Thyroid gland (tissue), 4 donors: Measurements from ENCODE around the gene CDC123. TPM values are rescaled to one million over a fixed set of nuclear protein-coding genes. Genes with fewer than 3 reads are reported as not detected.

Experiments used
- DNase-seq, 2 donors: peaks; one replicate each; pipeline ENCODE4 v3.0.0-alpha.2; 2019
- H3K27ac ChIP-seq, 3 donors: fragments of 200-600 bp; sonication (generic); 1 replicate in 2 of 3; 2 replicates in 1 of 3; pipeline ENCODE4 v1.5.1; 2016 to 2019; ENCODE audit warnings: mild to moderate bottlenecking in 1 of 3, moderate library complexity in 1 of 3
- H3K27me3 ChIP-seq: fragments of 200-600 bp; sonication (generic); one replicate; pipeline ENCODE4 v1.5.1; 2019
- H3K36me3 ChIP-seq, 2 donors: fragments of 200-600 bp; sonication (generic); one replicate each; pipeline ENCODE4 v1.5.1; 2016 to 2019
- H3K4me1 ChIP-seq, 2 donors: fragments of 200-600 bp; sonication (generic); one replicate each; pipeline ENCODE4 v1.5.1; 2017 to 2019
- H3K4me3 ChIP-seq, 3 donors: fragments of 200-600 bp; sonication (generic); replicated peaks in 1 of 3; 1 replicate in 2 of 3; 2 replicates in 1 of 3; pipeline ENCODE4 v1.5.1; 2016; ENCODE audit warnings: mild to moderate bottlenecking in 1 of 3
- H3K9me3 ChIP-seq: fragments of 200-600 bp; sonication (generic); one replicate; pipeline ENCODE4 v1.5.1; 2017
- CTCF ChIP-seq, 6 experiments: fragments of 200-600 bp in 3 of 6; fragments of 450-650 bp in 3 of 6; sonication (generic) in 3 of 6; IDR thresholded peaks; one replicate each; pipeline ENCODE4 v1.5.1; 2016 to 2019; ENCODE audit warnings: antibody characterized with exemption in 6 of 6, mild to moderate bottlenecking in 2 of 6, inconsistent platforms in 1 of 6, moderate library complexity in 1 of 6
- POLR2A ChIP-seq, 2 donors: fragments of 450-650 bp; IDR thresholded peaks; one replicate each; pipeline ENCODE4 v1.6.1; 2017; ENCODE audit warnings: antibody characterized with exemption in 2 of 2, mild to moderate bottlenecking in 2 of 2, moderate library complexity in 1 of 2
- WGBS, 2 donors: methylation state at CpG; one replicate each; pipeline ENCODE4 v1.1.5; 2017; 5-methylcytosine and 5-hydroxymethylcytosine counted together
- intact Hi-C: fragments of 100-400 bp; cut with DNase I; formaldehyde crosslinking; loops from one replicate; pipeline ENCODE4 v1.15.1; 2023
- total RNA-seq, 4 donors: library from RNA; depleted of rRNA; stranded (reverse); fragments of >200 nt; gene quantifications; one replicate each; pipeline ENCODE4 v1.2.3, GENCODE V29; 2016

Gene CDC123
- total RNA-seq, 4 donors from 2014 or later, result 50.7 to 88.2 (median 68.9) TPM

GRCh38 chr10:12158111-12158510 lies 37.9 kb upstream of the CDC123 start:
- no peaks in the 10 kb centered on the region for H3K4me1 ChIP-seq
- H3K4me3 ChIP-seq, result no peak overlapping the region
- H3K27ac ChIP-seq, result no peak overlapping the region
- TF ChIP-seq CTCF (IDR thresholded peaks at IDR 0.05), result no peak
- no peak for TF ChIP-seq POLR2A (IDR thresholded peaks at IDR 0.05)
- intact Hi-C loops, result no loop called here
- H3K9me3 ChIP-seq, result no peaks in the 10 kb centered on the region
- peaks cover 19 to 28% of the 10 kb centered on the region in 2 donors for H3K36me3 ChIP-seq
- DNase-seq, result no peak
- WGBS, 2 donors, result 97% methylated on average over 3 of the region's 3 CpGs
- H3K27me3 ChIP-seq, result no peaks in the 10 kb centered on the region

- Histone ChIP-seq H3K27me3 (no peaks in the 10 kb centered on the region), H3K27ac (no peak overlapping the region), H3K9me3 (no peaks in the 10 kb centered on the region), H3K4me3 (no peak overlapping the region), H3K36me3 (peaks cover 19 to 40% of the 10 kb centered on the region in 2 donors), H3K4me1 (no peaks in the 10 kb centered on the region)
- WGBS, 2 donors, result 98 to 99% methylated on average over 5 of the region's 5 CpGs
- DNase-seq, result no peak
- TF ChIP-seq CTCF (IDR thresholded peaks at IDR 0.05) (no peak), POLR2A (IDR thresholded peaks at IDR 0.05) (no peak)
- intact Hi-C loops, result no loop called here
Measured at GRCh38 chr10:12160664-12161063, 35.3 kb upstream of the CDC123 start.

- Histone ChIP-seq H3K4me3 (no peak overlapping the region), H3K27me3 (no peaks in the 10 kb centered on the region), H3K9me3 (no peaks in the 10 kb centered on the region), H3K36me3 (peaks cover 19 to 46% of the 10 kb centered on the region in 2 donors), H3K27ac (no peak overlapping the region), H3K4me1 (no peaks in the 10 kb centered on the region)
- no peak for TF ChIP-seq CTCF (IDR thresholded peaks at IDR 0.05)
- no peak for TF ChIP-seq POLR2A (IDR thresholded peaks at IDR 0.05)
- intact Hi-C loops, result no loop called here
- 98 to 99% methylated on average over 6 of the region's 6 CpGs for WGBS, 2 donors
- no peak for DNase-seq
Measured at GRCh38 chr10:12162927-12163326, 33.1 kb upstream of the CDC123 start.

- Histone ChIP-seq H3K27me3 (no peaks in the 10 kb centered on the region), H3K36me3 (peaks cover 15 to 46% of the 10 kb centered on the region in 2 donors), H3K4me3 (no peak overlapping the region), H3K9me3 (no peaks in the 10 kb centered on the region), H3K4me1 (no peaks in the 10 kb centered on the region), H3K27ac (no peak overlapping the region)
- 94 to 96% methylated on average over 11 to 12 of the region's 12 CpGs for WGBS, 2 donors
- DNase-seq, result no peak
- no peak for TF ChIP-seq CTCF (IDR thresholded peaks at IDR 0.05)
- TF ChIP-seq POLR2A (IDR thresholded peaks at IDR 0.05), result no peak
- intact Hi-C loops, result no loop called here
Measured at GRCh38 chr10:12164085-12164484, 31.9 kb upstream of the CDC123 start.

- Histone ChIP-seq H3K4me1 (no peaks in the 10 kb centered on the region), H3K36me3 (peaks cover 21 to 55% of the 10 kb centered on the region in 2 donors), H3K9me3 (no peaks in the 10 kb centered on the region), H3K4me3 (no peak overlapping the region), H3K27me3 (no peaks in the 10 kb centered on the region), H3K27ac (no peak overlapping the region)
- 84 to 88% methylated on average over 3 of the region's 3 CpGs for WGBS, 2 donors
- TF ChIP-seq POLR2A (IDR thresholded peaks at IDR 0.05) (no peak), CTCF (IDR thresholded peaks at IDR 0.05) (no peak)
- DNase-seq, result no peak
- intact Hi-C loops, result no loop called here
Measured at GRCh38 chr10:12165036-12165435, 31.0 kb upstream of the CDC123 start.
